Cardiac muscle cell (in vitro differentiated cells and primary cell): Measurements from ENCODE around the gene TSPAN16. TPM values are rescaled to one million over a fixed set of nuclear protein-coding genes. Genes with fewer than 3 reads are reported as not detected.
"Not testable (repeated sequence)": the region's sequence is repeated elsewhere in the genome, so short reads cannot be mapped to it uniquely, and the experiment has no call there.

Source experiments
- DNase-seq, 2 donors: peaks; one replicate each; pipeline versions ENCODE4 v3.0.0 to v3.0.0-alpha.2; 2010 to 2017; ENCODE audit warnings: low read depth in 1 of 2, low spot score in 1 of 2
- H3K27ac ChIP-seq: fragments of 200-600 bp; sonication (generic); 2 replicates; pipeline ENCODE4 v1.5.1; 2016
- H3K27me3 ChIP-seq: fragments of 200-600 bp; sonication (generic); 2 replicates; pipeline ENCODE4 v1.6.0; 2016; ENCODE audit warnings: control low read depth
- H3K36me3 ChIP-seq: fragments of 200-600 bp; sonication (generic); 2 replicates; pipeline ENCODE4 v1.5.1; 2016; ENCODE audit warnings: control low read depth
- H3K4me1 ChIP-seq: fragments of 200-600 bp; sonication (generic); 2 replicates; pipeline ENCODE4 v1.8.1; 2017; ENCODE audit warnings: low read depth, mild to moderate bottlenecking, mixed run types
- H3K4me3 ChIP-seq: fragments of 200-600 bp; sonication (generic); 2 replicates; pipeline ENCODE4 v1.5.1; 2016; ENCODE audit warnings: mild to moderate bottlenecking
- H3K9me3 ChIP-seq: fragments of 200-600 bp; sonication (generic); 2 replicates; pipeline ENCODE4 v1.5.1; 2017; ENCODE audit warnings: low read depth, mild to moderate bottlenecking, control low read depth
- CTCF ChIP-seq: IDR thresholded peaks from 2 replicates; pipeline ENCODE4 v1.5.1; 2012; ENCODE audit warnings: low read depth, mild to moderate bottlenecking, low read length
- polyA plus RNA-seq: library from polyadenylated mRNA; unstranded; fragments of >200 nt; fragmentation: Nextera tagmentation; extraction: Ambion mirVana; gene quantifications from 2 replicates; pipeline ENCODE4 v1.2.1, GENCODE V29; 2016
- total RNA-seq: library from RNA; depleted of rRNA; stranded (reverse); fragments of >200 nt; gene quantifications from 2 replicates; pipeline ENCODE4 v1.2.3, GENCODE V29; 2016

Gene TSPAN16
- total and polyA plus RNA-seq, 2 experiments from 2014 or later = not detected

GRCh38 chr19:11337080-11337479 is 41.1 kb downstream of the TSPAN16 start:
- no peak for DNase-seq
- Histone ChIP-seq H3K27me3 (no peaks in the 10 kb centered on the region), H3K27ac (no peak overlapping the region), H3K4me1 (no peaks in the 10 kb centered on the region), H3K36me3 (no peaks in the 10 kb centered on the region), H3K4me3 (no peak overlapping the region), H3K9me3 (no peaks in the 10 kb centered on the region)
- TF ChIP-seq CTCF = no peak

GRCh38 chr19:11338121-11338520 is 42.2 kb downstream of the TSPAN16 start:
- H3K27ac ChIP-seq = no peak overlapping the region
- H3K4me3 ChIP-seq = no peak overlapping the region
- no peaks in the 10 kb centered on the region for H3K27me3 ChIP-seq
- DNase-seq = no peak
- no peak for TF ChIP-seq CTCF
- H3K4me1 ChIP-seq = no peaks in the 10 kb centered on the region
- no peaks in the 10 kb centered on the region for H3K36me3 ChIP-seq
- no peaks in the 10 kb centered on the region for H3K9me3 ChIP-seq

GRCh38 chr19:11338569-11339253 is 42.8 kb downstream of the TSPAN16 start:
- Histone ChIP-seq H3K4me3 (peak overlapping the region; percentile 66), H3K27me3 (no peaks in the 10 kb centered on the region), H3K27ac (no peak overlapping the region), H3K36me3 (no peaks in the 10 kb centered on the region), H3K9me3 (no peaks in the 10 kb centered on the region), H3K4me1 (no peaks in the 10 kb centered on the region)
- DNase-seq = no peak
- TF ChIP-seq CTCF = no peak

- Histone ChIP-seq H3K27me3 (no peaks in the 10 kb centered on the region), H3K4me3 (peak within 1 kb of the TSS; percentile 66), H3K4me1 (no peaks in the 10 kb centered on the region), H3K9me3 (no peaks in the 10 kb centered on the region), H3K36me3 (no peaks in the 10 kb centered on the region), H3K27ac (no peak within 1 kb of the TSS)
- DNase-seq = peak; percentile 94 to 97
- no peak for TF ChIP-seq CTCF
These were observed 43.5 kb downstream of the TSPAN16 start, which contains the start of gene RAB3D for GRCh38 chr19:11339254-11340098. Gene RAB3D (minus strand): TSS chr19:11339657. CDS start chr19:11337399, 2,258 bp downstream.

GRCh38 chr19:11340099-11340467 is 44.1 kb downstream of the TSPAN16 start:
- not testable (repeated sequence) for H3K27ac ChIP-seq, H3K27me3 ChIP-seq, H3K9me3 ChIP-seq, H3K4me1 ChIP-seq, H3K4me3 ChIP-seq, DNase-seq, H3K36me3 ChIP-seq

- no peak for DNase-seq
- TF ChIP-seq CTCF = no peak
- H3K9me3 ChIP-seq = no peaks in the 10 kb centered on the region
- no peaks in the 10 kb centered on the region for H3K4me1 ChIP-seq
- H3K27me3 ChIP-seq = no peaks in the 10 kb centered on the region
- no peak overlapping the region for H3K27ac ChIP-seq
- H3K36me3 ChIP-seq = no peaks in the 10 kb centered on the region
- no peak overlapping the region for H3K4me3 ChIP-seq
These were observed 46.5 kb downstream of the TSPAN16 start for GRCh38 chr19:11342429-11342828.
